Endothelial cell of umbilical vein (primary cell): ENCODE data around the gene TNIK. TPM values are rescaled to one million over a fixed set of nuclear protein-coding genes. Genes with fewer than 3 reads are reported as not detected.

Experiments
- BruUV-seq: library from RNA; stranded (reverse); fragments of 400-500 nt; replicated peaks from 2 replicates; lab custom pipeline; 2021; lab: Mats Ljungman, UMichigan
- CTCF ChIA-PET: fragments of 300-600, 350-600 bp; sonication (Branson Sonifier 250); formaldehyde crosslinking; loops from one replicate; lab custom pipeline; 2021; ENCODE audit warnings: antibody characterized with exemption, inconsistent platforms; lab: Charles Lee
- POLR2A ChIA-PET: fragments of 300-600, 350-600 bp; sonication (Branson Sonifier 250); formaldehyde crosslinking; loops from one replicate; lab custom pipeline; 2021; ENCODE audit warnings: antibody characterized with exemption, inconsistent platforms; lab: Charles Lee
- DNase-seq: peaks from one replicate; pipeline ENCODE4 v3.0.0-alpha.2; 2011; ENCODE audit warnings: low read depth, low spot score
- FAIRE-seq: peaks from 2 replicates; lab custom pipeline; 2011; peaks lifted over from hg19 to GRCh38; lab: Jason Lieb, UNC
- H2AFZ ChIP-seq: 2 replicates; pipeline ENCODE4 v1.6.0; 2012; ENCODE audit warnings: low read depth, low read length, control low read depth, inconsistent platforms
- H3K27ac ChIP-seq: 2 replicates; pipeline ENCODE4 v1.5.1; 2011; ENCODE audit warnings: low read depth, mild to moderate bottlenecking, control low read depth, low read length, moderate library complexity; ENCODE audit not compliant: insufficient read depth
- H3K27me3 ChIP-seq, 2 experiments: 2 replicates each; pipeline versions ENCODE4 v1.6.0 to v1.6.1; 2011; ENCODE audit warnings: low read length in 2 of 2, mixed read lengths in 1 of 2; ENCODE audit not compliant: control insufficient read depth in 2 of 2, insufficient read depth in 2 of 2
- H3K36me3 ChIP-seq, 2 experiments: 2 replicates in 1 of 2; 3 replicates in 1 of 2; pipeline ENCODE4 v1.5.1; 2011; ENCODE audit warnings: low read length in 2 of 2, mild to moderate bottlenecking in 1 of 2, moderate library complexity in 1 of 2; ENCODE audit not compliant: control insufficient read depth in 2 of 2, insufficient read depth in 2 of 2; ENCODE audit errors: extremely low read depth in 1 of 2
- H3K4me1 ChIP-seq: 3 replicates; pipeline ENCODE4 v1.5.1; 2011; ENCODE audit warnings: mild to moderate bottlenecking, low read length; ENCODE audit not compliant: control insufficient read depth, insufficient read depth; ENCODE audit errors: extremely low read depth
- H3K4me2 ChIP-seq: 2 replicates; pipeline ENCODE4 v1.6.1; 2011; ENCODE audit warnings: low read length, control low read depth, mixed read lengths; ENCODE audit not compliant: insufficient read depth
- H3K4me3 ChIP-seq, 3 experiments: fragments of 200-600 bp in 1 of 3; sonication (generic), shearing (Covaris generic) in 1 of 3; replicated peaks in 1 of 3; 2 replicates each; pipeline ENCODE4 v1.5.1; 2011 to 2016; ENCODE audit warnings: control low read depth in 3 of 3, low read length in 3 of 3, mild to moderate bottlenecking in 2 of 3, inconsistent platforms in 1 of 3, low read depth in 1 of 3, moderate library complexity in 1 of 3; ENCODE audit not compliant: insufficient read depth in 1 of 3
- H3K79me2 ChIP-seq: 2 replicates; pipeline ENCODE4 v1.6.0; 2012; ENCODE audit warnings: low read length, inconsistent platforms; ENCODE audit not compliant: control insufficient read depth, insufficient read depth
- H3K9ac ChIP-seq: replicated peaks from 2 replicates; pipeline ENCODE3; 2011; ENCODE audit warnings: low read length, control low read depth; ENCODE audit not compliant: insufficient read depth; ENCODE audit errors: extremely low read depth
- H3K9me1 ChIP-seq: replicated peaks from 3 replicates; pipeline ENCODE4 v1.6.0; 2011; ENCODE audit warnings: mild to moderate bottlenecking, low read length; ENCODE audit not compliant: control insufficient read depth, insufficient read depth; ENCODE audit errors: extremely low read depth
- H3K9me3 ChIP-seq: replicated peaks from 2 replicates; pipeline ENCODE4 v1.5.1; 2012; ENCODE audit warnings: low read length, inconsistent platforms; ENCODE audit not compliant: control insufficient read depth, insufficient read depth
- H4K20me1 ChIP-seq: replicated peaks from 2 replicates; pipeline ENCODE3; 2011; ENCODE audit warnings: mild to moderate bottlenecking, low read length; ENCODE audit not compliant: control insufficient read depth, insufficient read depth; ENCODE audit errors: extremely low read depth
- EZH2 ChIP-seq: IDR thresholded peaks from 2 replicates; pipeline ENCODE4 v1.6.1; 2012; ENCODE audit warnings: borderline replicate concordance, low read depth, mild to moderate bottlenecking, moderate library complexity, low read length, inconsistent platforms; ENCODE audit not compliant: severe bottlenecking
- FOS ChIP-seq: IDR thresholded peaks from 2 replicates; pipeline ENCODE4 v1.6.1; 2011; ENCODE audit warnings: mild to moderate bottlenecking, low read length, moderate library complexity, borderline replicate concordance; ENCODE audit not compliant: insufficient read depth
- GATA2 ChIP-seq: IDR thresholded peaks from 2 replicates; pipeline ENCODE4 v1.7.0; 2011; ENCODE audit warnings: low read depth, mild to moderate bottlenecking, moderate library complexity, mixed read lengths, low read length; ENCODE audit not compliant: insufficient read length, insufficient read depth
- JUN ChIP-seq: IDR thresholded peaks from 2 replicates; pipeline ENCODE4 v1.6.1; 2011; ENCODE audit warnings: borderline replicate concordance, low read depth; ENCODE audit not compliant: insufficient read length, insufficient read depth
- MAX ChIP-seq: IDR thresholded peaks from 2 replicates; pipeline ENCODE4 v1.6.1; 2011; ENCODE audit not compliant: insufficient read depth, insufficient read length
- MYC ChIP-seq: IDR thresholded peaks from one replicate; pipeline ENCODE4 v1.6.1; 2011; ENCODE audit warnings: mild to moderate bottlenecking, low read depth, low read length
- POLR2A ChIP-seq: IDR thresholded peaks from 2 replicates; pipeline ENCODE4 v1.6.1; 2012; ENCODE audit warnings: low read depth, mild to moderate bottlenecking, control low read depth, low read length
- POLR2AphosphoS5 ChIP-seq: IDR thresholded peaks from 2 replicates; pipeline ENCODE4 v1.6.1; 2012; ENCODE audit warnings: low read depth, mild to moderate bottlenecking, control low read depth, low read length, moderate library complexity; ENCODE audit not compliant: insufficient read depth
- dilution Hi-C: fragments of 300-500 bp; cut with MboI; formaldehyde crosslinking; loops from one replicate; pipeline ENCODE4 v1.15.0; 2019; ENCODE audit warnings: low sequenced_read_pairs; ENCODE audit not compliant: extremely low pct_ligation_motif_present
- intact Hi-C: fragments of 100-400 bp; cut with micrococcal nuclease; formaldehyde crosslinking; loops from one replicate; pipeline ENCODE4 v1.10.0; 2022
- polyA plus RNA-seq, 4 experiments: library from polyadenylated mRNA; depleted of rRNA in 3 of 4; stranded (reverse) in 3 of 4; unstranded in 1 of 4; fragments of >200 nt; gene quantifications; 2 replicates each; pipeline versions ENCODE4 v1.2.1 to v1.2.3, GENCODE V29; 2011 to 2012; ENCODE audit warnings: missing spikeins in 1 of 4
- total RNA-seq: library from RNA; stranded (reverse); gene quantifications from 2 replicates; pipeline ENCODE4 v1.2.3, GENCODE V29; 2021
- TF ChIP-seq, protein P1 (sequence below), 2 donors: IDR thresholded peaks; 1 replicate in 1 of 2; 2 replicates in 1 of 2; pipeline ENCODE4 v1.5.1; 2011; ENCODE audit warnings: low read length in 2 of 2, mild to moderate bottlenecking in 2 of 2, moderate library complexity in 2 of 2, control low read depth in 1 of 2, inconsistent platforms in 1 of 2, low read depth in 1 of 2; ENCODE audit not compliant: insufficient read depth in 1 of 2; ENCODE audit errors: extremely low read depth in 1 of 2

Gene TNIK
- total and polyA plus RNA-seq, 2 donors (not counting 3 experiments of a cell fraction or from before 2014, with no cell fraction given): 10.9 to 39.7 TPM

- intact Hi-C loops (no loop called here), dilution Hi-C loops (no loop called here)
- Histone ChIP-seq H3K4me1 (no peaks in the 10 kb centered on the region), H4K20me1 (peaks cover 2% of the 10 kb centered on the region), H2AFZ (no peak overlapping the region), H3K4me3 (no peak overlapping the region), H3K27me3 (no peaks in the 10 kb centered on the region), H3K36me3 (peaks cover 0 to 2% of the 10 kb centered on the region in 2 experiments), H3K79me2 (peaks cover 37% of the 10 kb centered on the region), H3K4me2 (no peak overlapping the region), H3K27ac (no peak overlapping the region), H3K9me1 (no peaks in the 10 kb centered on the region), H3K9ac (no peak overlapping the region), H3K9me3 (no peaks in the 10 kb centered on the region)
- BruUV-seq: no TSS peak
- CTCF ChIA-PET: interaction anchor here (1.5 to 1.7 kb wide), 2 partner anchors 12 to 144 kb away, joined by 3 to 4 read pairs; no protein-coding TSS in a partner anchor
- TF ChIP-seq JUN: no peak
- no peak for TF ChIP-seq MYC
- TF ChIP-seq POLR2AphosphoS5: no peak
- TF ChIP-seq FOS: no peak
- TF ChIP-seq EZH2: no peak
- no peak for TF ChIP-seq GATA2
- TF ChIP-seq POLR2A: no peak
- TF ChIP-seq MAX: no peak
- TF ChIP-seq, protein P1, sequence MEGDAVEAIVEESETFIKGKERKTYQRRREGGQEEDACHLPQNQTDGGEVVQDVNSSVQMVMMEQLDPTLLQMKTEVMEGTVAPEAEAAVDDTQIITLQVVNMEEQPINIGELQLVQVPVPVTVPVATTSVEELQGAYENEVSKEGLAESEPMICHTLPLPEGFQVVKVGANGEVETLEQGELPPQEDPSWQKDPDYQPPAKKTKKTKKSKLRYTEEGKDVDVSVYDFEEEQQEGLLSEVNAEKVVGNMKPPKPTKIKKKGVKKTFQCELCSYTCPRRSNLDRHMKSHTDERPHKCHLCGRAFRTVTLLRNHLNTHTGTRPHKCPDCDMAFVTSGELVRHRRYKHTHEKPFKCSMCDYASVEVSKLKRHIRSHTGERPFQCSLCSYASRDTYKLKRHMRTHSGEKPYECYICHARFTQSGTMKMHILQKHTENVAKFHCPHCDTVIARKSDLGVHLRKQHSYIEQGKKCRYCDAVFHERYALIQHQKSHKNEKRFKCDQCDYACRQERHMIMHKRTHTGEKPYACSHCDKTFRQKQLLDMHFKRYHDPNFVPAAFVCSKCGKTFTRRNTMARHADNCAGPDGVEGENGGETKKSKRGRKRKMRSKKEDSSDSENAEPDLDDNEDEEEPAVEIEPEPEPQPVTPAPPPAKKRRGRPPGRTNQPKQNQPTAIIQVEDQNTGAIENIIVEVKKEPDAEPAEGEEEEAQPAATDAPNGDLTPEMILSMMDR (IDR thresholded peaks at IDR 0.05; ENCODE audit: extremely low read depth in 1 of 2, insufficient read depth in 1 of 2, low read depth in 1 of 2, low read length in 2 of 2): no peak
- POLR2A ChIA-PET: no interaction called here
- DNase-seq: no peak
- FAIRE-seq: no peak
Measured at GRCh38 chr3:171429635-171430034, 30.6 kb downstream of the TNIK start.
